ENCODE data around the gene UNC50.

UNC50 gene

DNA sequence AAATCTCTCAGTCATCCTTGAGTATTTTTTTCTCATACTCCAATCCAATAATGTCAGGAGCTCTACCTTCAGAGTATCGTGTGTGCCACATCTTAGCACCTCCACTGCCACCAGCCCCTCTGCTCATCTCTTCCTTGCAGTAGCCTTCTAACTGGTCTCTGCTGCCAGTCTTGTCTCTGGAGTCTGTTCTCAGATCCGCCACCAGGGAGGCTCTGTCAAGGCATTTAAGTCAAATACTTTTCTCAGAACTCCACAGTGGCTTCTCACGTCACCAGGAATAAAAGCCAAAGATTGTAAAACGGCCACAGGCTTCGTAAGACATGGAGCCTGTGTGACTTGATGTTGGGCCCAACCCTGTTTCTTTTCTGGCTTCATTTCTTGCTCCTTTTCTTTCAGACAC lies 7.1 kb downstream of the UNC50 start:
- Histone ChIP-seq H3K36me3 (replicated peaks) (peaks cover 45% of the 10 kb centered on the region), H3K27ac (no peak overlapping the region), H3K4me3 (ENCODE audit: low read depth, low read length) (no peak overlapping the region), H3K27me3 (replicated peaks) (no peaks in the 10 kb centered on the region)
- TF ChIP-seq, protein P1, sequence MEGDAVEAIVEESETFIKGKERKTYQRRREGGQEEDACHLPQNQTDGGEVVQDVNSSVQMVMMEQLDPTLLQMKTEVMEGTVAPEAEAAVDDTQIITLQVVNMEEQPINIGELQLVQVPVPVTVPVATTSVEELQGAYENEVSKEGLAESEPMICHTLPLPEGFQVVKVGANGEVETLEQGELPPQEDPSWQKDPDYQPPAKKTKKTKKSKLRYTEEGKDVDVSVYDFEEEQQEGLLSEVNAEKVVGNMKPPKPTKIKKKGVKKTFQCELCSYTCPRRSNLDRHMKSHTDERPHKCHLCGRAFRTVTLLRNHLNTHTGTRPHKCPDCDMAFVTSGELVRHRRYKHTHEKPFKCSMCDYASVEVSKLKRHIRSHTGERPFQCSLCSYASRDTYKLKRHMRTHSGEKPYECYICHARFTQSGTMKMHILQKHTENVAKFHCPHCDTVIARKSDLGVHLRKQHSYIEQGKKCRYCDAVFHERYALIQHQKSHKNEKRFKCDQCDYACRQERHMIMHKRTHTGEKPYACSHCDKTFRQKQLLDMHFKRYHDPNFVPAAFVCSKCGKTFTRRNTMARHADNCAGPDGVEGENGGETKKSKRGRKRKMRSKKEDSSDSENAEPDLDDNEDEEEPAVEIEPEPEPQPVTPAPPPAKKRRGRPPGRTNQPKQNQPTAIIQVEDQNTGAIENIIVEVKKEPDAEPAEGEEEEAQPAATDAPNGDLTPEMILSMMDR (IDR thresholded peaks at IDR 0.05; ENCODE audit: low read depth, low read length, missing control alignments) = peak; percentile 46
- no peak for DNase-seq
- in situ Hi-C loops (cut with HindIII; ENCODE audit: low pct_ligation_motif_present, low sequenced_read_pairs) = no loop called here

DNA sequence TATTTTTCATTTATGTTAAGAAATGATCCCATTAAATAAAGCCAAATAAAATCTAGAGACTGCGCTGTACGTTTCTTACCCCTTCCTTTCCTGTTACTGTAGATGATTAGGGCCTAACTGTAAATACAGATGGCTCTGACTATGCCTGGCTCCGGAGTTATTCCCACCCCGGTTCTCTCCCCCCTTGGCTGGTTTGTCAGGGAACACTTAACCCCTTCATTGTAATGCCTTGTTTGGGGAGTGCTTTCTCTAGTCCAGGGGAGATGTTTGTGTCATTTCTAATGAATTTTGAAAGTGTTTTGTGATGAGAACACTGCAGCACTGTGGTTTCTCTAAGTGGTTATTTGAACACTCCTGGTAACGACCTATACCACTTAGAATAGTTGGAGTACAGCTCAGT lies 8.8 kb downstream of the UNC50 start:
- DNase-seq = no peak
- H3K27me3 ChIP-seq (replicated peaks) = no peaks in the 10 kb centered on the region
- in situ Hi-C loops (cut with HindIII; ENCODE audit: low pct_ligation_motif_present, low sequenced_read_pairs) = no loop called here
- H3K4me3 ChIP-seq (ENCODE audit: low read depth, low read length) = no peak overlapping the region
- H3K36me3 ChIP-seq (replicated peaks) = peaks cover 40% of the 10 kb centered on the region
- no peak overlapping the region for H3K27ac ChIP-seq
- TF ChIP-seq, protein P1 (IDR thresholded peaks at IDR 0.05; ENCODE audit: low read depth, low read length, missing control alignments) = no peak

DNA sequence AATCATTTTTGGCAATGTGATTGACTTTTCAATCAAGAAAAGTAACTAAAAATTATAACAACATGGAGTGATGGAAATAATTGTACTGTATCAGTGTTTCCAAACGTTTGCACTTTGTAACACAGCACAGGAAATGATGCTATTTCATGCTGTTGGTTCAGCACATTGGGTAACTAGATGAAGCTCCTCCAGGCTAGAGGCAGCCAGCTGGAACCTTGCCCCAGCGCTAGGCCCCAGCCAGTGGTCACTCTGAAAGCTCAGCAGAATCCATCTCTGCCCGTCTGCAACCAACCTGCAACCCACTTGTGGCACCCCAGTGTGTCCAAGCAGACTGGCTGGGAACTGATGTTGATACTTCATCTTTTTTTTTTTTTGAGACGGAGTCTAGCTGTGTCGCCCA lies 15.3 kb downstream of the UNC50 start:
- DNase-seq = no peak
- H3K36me3 ChIP-seq (replicated peaks) = no peaks in the 10 kb centered on the region
- H3K27ac ChIP-seq = no peak overlapping the region
- H3K27me3 ChIP-seq (replicated peaks) = no peaks in the 10 kb centered on the region
- TF ChIP-seq, protein P1 (IDR thresholded peaks at IDR 0.05; ENCODE audit: low read depth, low read length, missing control alignments) = no peak
- in situ Hi-C loops (cut with HindIII; ENCODE audit: low pct_ligation_motif_present, low sequenced_read_pairs) = no loop called here
- H3K4me3 ChIP-seq (ENCODE audit: low read depth, low read length) = no peak overlapping the region

DNA sequence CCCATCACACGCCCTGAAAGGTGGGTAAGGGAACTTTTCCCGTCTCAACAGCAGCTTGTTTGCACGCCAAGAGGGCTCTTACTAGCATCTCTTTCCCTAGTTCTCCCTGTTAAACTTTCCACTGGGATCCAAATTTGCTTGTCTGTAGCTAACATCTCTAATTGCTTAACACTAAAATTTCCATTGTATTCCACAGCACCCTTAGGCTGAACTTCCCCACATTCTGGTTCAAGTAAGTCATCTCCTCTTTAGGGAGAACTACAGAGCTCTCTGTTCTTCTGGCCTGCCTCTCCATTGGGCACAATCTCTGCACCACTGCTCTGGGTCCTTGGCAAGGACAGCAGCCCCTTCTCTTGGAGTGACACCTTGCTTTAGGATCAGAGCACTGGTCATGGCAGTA lies 24.0 kb downstream of the UNC50 start:
- no peak for DNase-seq
- TF ChIP-seq, protein P1 (IDR thresholded peaks at IDR 0.05; ENCODE audit: low read depth, low read length, missing control alignments) = no peak
- Histone ChIP-seq H3K36me3 (replicated peaks) (no peaks in the 10 kb centered on the region), H3K27me3 (replicated peaks) (no peaks in the 10 kb centered on the region), H3K27ac (no peak overlapping the region), H3K4me3 (ENCODE audit: low read depth, low read length) (no peak overlapping the region)
- in situ Hi-C loops (cut with HindIII; ENCODE audit: low pct_ligation_motif_present, low sequenced_read_pairs) = no loop called here

DNA sequence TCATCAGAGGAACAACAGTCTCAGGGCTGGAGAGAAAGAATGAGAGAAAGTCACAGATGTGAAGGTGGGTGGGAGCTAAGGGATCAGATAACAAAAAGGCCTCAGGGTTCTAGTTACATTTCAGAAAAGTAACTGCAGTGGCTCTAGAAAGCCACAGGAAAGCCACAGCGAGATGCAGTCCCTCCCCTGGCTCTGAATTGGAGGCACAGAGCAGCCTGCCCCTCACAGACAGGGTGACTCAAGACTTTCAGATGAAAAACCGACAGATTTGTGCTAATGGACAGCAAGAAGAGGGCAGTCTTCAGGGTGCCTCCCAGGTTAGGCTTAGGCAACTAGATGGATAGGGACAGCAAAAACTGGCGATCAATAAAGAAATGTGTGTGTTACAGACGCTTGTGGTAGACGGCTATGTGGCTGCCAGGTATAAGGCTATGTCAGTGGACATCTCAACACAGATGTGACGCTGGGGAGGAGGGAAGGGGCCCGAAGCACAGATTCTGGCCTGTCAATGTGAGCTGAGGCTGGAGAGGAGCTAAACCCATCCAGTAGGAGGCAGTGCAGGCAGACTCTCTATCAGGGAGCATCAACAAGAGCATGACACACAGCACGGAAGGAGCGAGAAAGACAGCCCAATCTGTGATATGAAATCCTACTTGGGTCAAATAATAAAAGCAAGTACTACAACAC lies 26.2 kb downstream of the UNC50 start:
- peak; percentile 2 for DNase-seq
- H3K36me3 ChIP-seq (replicated peaks) = no peaks in the 10 kb centered on the region

More for the DNA sequence above, 26.2 kb downstream of the UNC50 start:
- in situ Hi-C loops (cut with HindIII; ENCODE audit: low pct_ligation_motif_present, low sequenced_read_pairs) = no loop called here
- no peak overlapping the region for H3K27ac ChIP-seq
- H3K4me3 ChIP-seq (ENCODE audit: low read depth, low read length) = no peak overlapping the region
- TF ChIP-seq, protein P1 (IDR thresholded peaks at IDR 0.05; ENCODE audit: low read depth, low read length, missing control alignments) = peak; percentile 60
- no peaks in the 10 kb centered on the region for H3K27me3 ChIP-seq (replicated peaks)
